Esophagus muscularis mucosa (tissue), 4 donors: ENCODE results near the gene EXOC3L4. TPM values are rescaled to one million over a fixed set of nuclear protein-coding genes. Genes with fewer than 3 reads are reported as not detected.

Experiments used
- DNase-seq: peaks from one replicate; pipeline ENCODE4 v3.0.0-alpha.2; 2017; ENCODE audit errors: extremely low spot score
- H3K27ac ChIP-seq, 4 donors: fragments of 200-600 bp; sonication (generic); replicated peaks in 1 of 4; 1 replicate in 3 of 4; 2 replicates in 1 of 4; pipeline ENCODE4 v1.5.1; 2016 to 2019; ENCODE audit warnings: mild to moderate bottlenecking in 1 of 4
- H3K27me3 ChIP-seq, 4 donors: fragments of 200-600 bp; sonication (generic); one replicate each; pipeline versions ENCODE4 v1.5.1 to v1.6.0; 2016 to 2019
- H3K36me3 ChIP-seq, 4 donors: fragments of 200-600 bp; sonication (generic); one replicate each; pipeline ENCODE4 v1.5.1; 2016 to 2019
- H3K4me1 ChIP-seq, 4 donors: fragments of 200-600 bp; sonication (generic); one replicate each; pipeline ENCODE4 v1.5.1; 2016 to 2019
- H3K4me3 ChIP-seq, 4 donors: fragments of 200-600 bp; sonication (generic); 1 replicate in 2 of 4; 2 replicates in 2 of 4; pipeline ENCODE4 v1.5.1; 2016 to 2019; ENCODE audit warnings: mild to moderate bottlenecking in 4 of 4, moderate library complexity in 1 of 4
- H3K9me3 ChIP-seq, 4 donors: fragments of 200-600 bp; sonication (generic); 1 replicate in 3 of 4; 2 replicates in 1 of 4; pipeline ENCODE4 v1.5.1; 2016 to 2019
- CTCF ChIP-seq, 3 experiments: fragments of 200-600 bp in 2 of 3; fragments of 450-650 bp in 1 of 3; sonication (generic) in 2 of 3; IDR thresholded peaks; one replicate each; pipeline ENCODE4 v1.5.1; 2017 to 2019; ENCODE audit warnings: antibody characterized with exemption in 3 of 3, mild to moderate bottlenecking in 2 of 3, moderate library complexity in 1 of 3
- EP300 ChIP-seq: sonication (generic); formaldehyde crosslinking; IDR thresholded peaks from one replicate; pipeline ENCODE4 v1.6.1; 2017; ENCODE audit warnings: antibody characterized with exemption
- POLR2A ChIP-seq: fragments of 450-650 bp; IDR thresholded peaks from one replicate; pipeline ENCODE4 v1.6.1; 2017; ENCODE audit warnings: antibody characterized with exemption, moderate library complexity, mild to moderate bottlenecking, low read depth
- POLR2AphosphoS5 ChIP-seq, 2 donors: sonication (generic); formaldehyde crosslinking; IDR thresholded peaks; one replicate each; pipeline ENCODE4 v1.6.1; 2017; ENCODE audit warnings: antibody characterized with exemption in 2 of 2
- WGBS: methylation state at CpG from one replicate; pipeline ENCODE4 v1.1.5; 2018; 5-methylcytosine and 5-hydroxymethylcytosine counted together
- intact Hi-C: fragments of 100-400 bp; cut with DNase I; formaldehyde crosslinking; loops from one replicate; pipeline ENCODE4 v1.15.1; 2023
- total RNA-seq, 4 donors: library from RNA; depleted of rRNA; stranded (reverse); fragments of >200 nt; gene quantifications; one replicate each; pipeline versions ENCODE4 v1.1.0 to v1.2.1, GENCODE V29; 2016

Gene EXOC3L4
- total RNA-seq, 4 donors from 2014 or later = 0.42 to 2.0 (median 1.2) TPM

- Histone ChIP-seq H3K4me1 (peaks cover 55 to 84% (median 75%) of the 10 kb centered on the region in 4 donors), H3K27ac (peak overlapping the region in 1 of 4 donors; percentile 42), H3K27me3 (peaks cover 0 to 6% (median 0%) of the 10 kb centered on the region in 4 donors), H3K9me3 (no peaks in the 10 kb centered on the region), H3K36me3 (peaks cover 6 to 59% (median 52%) of the 10 kb centered on the region in 4 donors), H3K4me3 (no peak overlapping the region)
- TF ChIP-seq CTCF (IDR thresholded peaks at IDR 0.05) = no peak
- TF ChIP-seq POLR2A = no peak
- TF ChIP-seq EP300 = no peak
- TF ChIP-seq POLR2AphosphoS5 (IDR thresholded peaks at IDR 0.05) = no peak
- 94% methylated on average over 9 of the region's 12 CpGs for WGBS
- intact Hi-C loops = no loop called here
- no peak for DNase-seq
These were observed 34.9 kb downstream of the EXOC3L4 start for GRCh38 chr14:103129301-103130016.

- TF ChIP-seq POLR2AphosphoS5 (IDR thresholded peaks at IDR 0.05) (no peak), CTCF (IDR thresholded peaks at IDR 0.05) (no peak), POLR2A (no peak), EP300 (no peak)
- DNase-seq = no peak
- H3K9me3 ChIP-seq = no peaks in the 10 kb centered on the region
- H3K27me3 ChIP-seq = no peaks in the 10 kb centered on the region
- H3K4me3 ChIP-seq = no peak overlapping the region
- intact Hi-C loops = no loop called here
- H3K27ac ChIP-seq = peak overlapping the region; percentile 43 to 69 (median 66)
- WGBS = 90% methylated on average over 22 of the region's 26 CpGs
- H3K4me1 ChIP-seq = peaks cover 48 to 77% (median 68%) of the 10 kb centered on the region in 4 donors
- peaks cover 6 to 66% (median 59%) of the 10 kb centered on the region in 4 donors for H3K36me3 ChIP-seq
These were observed 35.7 kb downstream of the EXOC3L4 start for GRCh38 chr14:103130017-103130764.

- DNase-seq = no peak
- TF ChIP-seq POLR2A = no peak
- peak; percentile 59 to 60 for TF ChIP-seq POLR2AphosphoS5 (IDR thresholded peaks at IDR 0.05)
- peaks cover 6 to 74% (median 66%) of the 10 kb centered on the region in 4 donors for H3K36me3 ChIP-seq
- no peaks in the 10 kb centered on the region for H3K27me3 ChIP-seq
- peak overlapping the region; percentile 43 to 69 (median 66) for H3K27ac ChIP-seq
- 18% methylated on average over 5 of the region's 8 CpGs for WGBS
- no peak overlapping the region for H3K4me3 ChIP-seq
- intact Hi-C loops = no loop called here
- no peaks in the 10 kb centered on the region for H3K9me3 ChIP-seq
- H3K4me1 ChIP-seq = peaks cover 40 to 69% (median 61%) of the 10 kb centered on the region in 4 donors
These were observed 36.4 kb downstream of the EXOC3L4 start for GRCh38 chr14:103130965-103131364.

GRCh38 chr14:103131580-103131979, 37.1 kb downstream of the EXOC3L4 start:
- no peaks in the 10 kb centered on the region for H3K9me3 ChIP-seq
- peak overlapping the region; percentile 43 to 69 (median 66) for H3K27ac ChIP-seq
- intact Hi-C loops = no loop called here
- H3K4me1 ChIP-seq = peaks cover 34 to 63% (median 55%) of the 10 kb centered on the region in 4 donors
- no peak for TF ChIP-seq POLR2AphosphoS5 (IDR thresholded peaks at IDR 0.05)
- no peak for TF ChIP-seq CTCF (IDR thresholded peaks at IDR 0.05)
- no peak for TF ChIP-seq EP300
- no peak for TF ChIP-seq POLR2A
- H3K4me3 ChIP-seq = no peak overlapping the region
- 97% methylated on average over 7 of the region's 9 CpGs for WGBS
- peaks cover 6 to 74% (median 67%) of the 10 kb centered on the region in 4 donors for H3K36me3 ChIP-seq
- DNase-seq = no peak
- H3K27me3 ChIP-seq = no peaks in the 10 kb centered on the region
